H1 (cell line): ENCODE data around the gene C5orf22. TPM values are rescaled to one million over a fixed set of nuclear protein-coding genes. Genes with fewer than 3 reads are reported as not detected.

Experiments
- CHD1 ChIP-seq: IDR thresholded peaks from 2 replicates; pipeline ENCODE4 v1.6.1; 2012; ENCODE audit warnings: low read depth, low read length, improper control_type of control experiment
- EGR1 ChIP-seq: IDR thresholded peaks from 2 replicates; pipeline ENCODE4 v1.6.1; 2011; ENCODE audit warnings: low read depth, low read length, borderline replicate concordance
- HDAC2 ChIP-seq, 2 experiments: fragments of 300-600 bp in 1 of 2; sonication (generic) in 1 of 2; IDR thresholded peaks; 2 replicates each; pipeline ENCODE4 v1.6.1; 2011 to 2012; ENCODE audit warnings: low read depth in 2 of 2, low read length in 2 of 2, mild to moderate bottlenecking in 2 of 2, moderate library complexity in 2 of 2, borderline replicate concordance in 1 of 2, inconsistent platforms in 1 of 2
- SAP30 ChIP-seq: fragments of 300-600 bp; sonication (generic); IDR thresholded peaks from 2 replicates; pipeline ENCODE4 v1.7.1; 2012; ENCODE audit warnings: low read length, moderate library complexity, mild to moderate bottlenecking, inconsistent platforms; ENCODE audit not compliant: insufficient read depth, insufficient replicate concordance
- polyA plus RNA-seq, 7 experiments: library from polyadenylated mRNA; depleted of rRNA in 3 of 7; stranded (reverse) in 5 of 7; unstranded in 2 of 7; fragments of >200 nt in 5 of 7; fragments of 200-250 nt in 2 of 7; gene quantifications; 1 replicate in 5 of 7; 2 replicates in 1 of 7; 4 replicates in 1 of 7; pipeline versions ENCODE4 v1.2.1 to v1.2.3, GENCODE V29; 2011 to 2013; ENCODE audit warnings: missing spikeins in 2 of 7, mixed read lengths in 2 of 7
- total RNA-seq: library from RNA; stranded (reverse); fragmentation: NEBNext Ultra II Directional; extraction: Animal tissue kit (Norgen Biotek cat#: 25700); gene quantifications from 2 replicates; pipeline ENCODE4 v1.2.1, GENCODE V29; 2021

Gene C5orf22
- total and polyA plus RNA-seq, 2 of the 8 experiments (the other 6 are each of a cell fraction or from before 2014, with no cell fraction given): 19.6 to 36.2 TPM

DNA sequence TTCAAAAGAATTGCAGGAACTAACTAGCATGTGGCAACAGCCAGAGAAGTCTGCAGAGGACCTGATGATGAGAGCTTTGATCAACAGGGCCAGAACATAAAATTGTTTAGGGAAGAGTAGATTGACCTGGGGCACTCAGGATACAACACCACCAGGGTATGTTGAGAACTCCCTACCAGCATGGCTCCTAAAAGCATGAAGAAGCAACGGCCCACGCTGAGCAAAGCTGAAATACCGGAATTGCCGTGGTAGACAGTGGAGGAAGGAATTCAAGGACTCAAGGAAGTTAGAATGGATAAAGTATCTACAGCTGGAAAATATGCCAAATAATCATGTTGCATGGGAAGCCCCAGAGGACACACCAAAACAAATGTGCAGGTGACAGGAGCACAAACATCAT, 31.8 kb upstream of the C5orf22 start (continued):
- TF ChIP-seq HDAC2 (IDR thresholded peaks at IDR 0.05; ENCODE audit: borderline replicate concordance in 1 of 2, low read depth in 2 of 2, low read length in 2 of 2): no peak
- TF ChIP-seq SAP30: no peak
- TF ChIP-seq EGR1: no peak
- TF ChIP-seq CHD1: no peak
